ENCODE measurements around the gene SHANK1.

SHANK1 gene

GRCh38 chr19:50645107-50645506, 74.5 kb downstream of the SHANK1 start:
- no peak overlapping the region for H3K4me3 Mint-ChIP-seq
- peaks cover 9% of the 10 kb centered on the region for H3K27me3 Mint-ChIP-seq (ENCODE audit: low read depth, poor library complexity)
- H3K9me3 Mint-ChIP-seq, result no peaks in the 10 kb centered on the region
- H3K27ac Mint-ChIP-seq, result no peak overlapping the region
- no peaks in the 10 kb centered on the region for H3K36me3 Mint-ChIP-seq (ENCODE audit: low read depth)
- H3K4me1 Mint-ChIP-seq, result peaks cover 11% of the 10 kb centered on the region
- TF ChIP-seq, protein P1, sequence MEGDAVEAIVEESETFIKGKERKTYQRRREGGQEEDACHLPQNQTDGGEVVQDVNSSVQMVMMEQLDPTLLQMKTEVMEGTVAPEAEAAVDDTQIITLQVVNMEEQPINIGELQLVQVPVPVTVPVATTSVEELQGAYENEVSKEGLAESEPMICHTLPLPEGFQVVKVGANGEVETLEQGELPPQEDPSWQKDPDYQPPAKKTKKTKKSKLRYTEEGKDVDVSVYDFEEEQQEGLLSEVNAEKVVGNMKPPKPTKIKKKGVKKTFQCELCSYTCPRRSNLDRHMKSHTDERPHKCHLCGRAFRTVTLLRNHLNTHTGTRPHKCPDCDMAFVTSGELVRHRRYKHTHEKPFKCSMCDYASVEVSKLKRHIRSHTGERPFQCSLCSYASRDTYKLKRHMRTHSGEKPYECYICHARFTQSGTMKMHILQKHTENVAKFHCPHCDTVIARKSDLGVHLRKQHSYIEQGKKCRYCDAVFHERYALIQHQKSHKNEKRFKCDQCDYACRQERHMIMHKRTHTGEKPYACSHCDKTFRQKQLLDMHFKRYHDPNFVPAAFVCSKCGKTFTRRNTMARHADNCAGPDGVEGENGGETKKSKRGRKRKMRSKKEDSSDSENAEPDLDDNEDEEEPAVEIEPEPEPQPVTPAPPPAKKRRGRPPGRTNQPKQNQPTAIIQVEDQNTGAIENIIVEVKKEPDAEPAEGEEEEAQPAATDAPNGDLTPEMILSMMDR (IDR thresholded peaks at IDR 0.05), result no peak
- no peak for DNase-seq

DNA sequence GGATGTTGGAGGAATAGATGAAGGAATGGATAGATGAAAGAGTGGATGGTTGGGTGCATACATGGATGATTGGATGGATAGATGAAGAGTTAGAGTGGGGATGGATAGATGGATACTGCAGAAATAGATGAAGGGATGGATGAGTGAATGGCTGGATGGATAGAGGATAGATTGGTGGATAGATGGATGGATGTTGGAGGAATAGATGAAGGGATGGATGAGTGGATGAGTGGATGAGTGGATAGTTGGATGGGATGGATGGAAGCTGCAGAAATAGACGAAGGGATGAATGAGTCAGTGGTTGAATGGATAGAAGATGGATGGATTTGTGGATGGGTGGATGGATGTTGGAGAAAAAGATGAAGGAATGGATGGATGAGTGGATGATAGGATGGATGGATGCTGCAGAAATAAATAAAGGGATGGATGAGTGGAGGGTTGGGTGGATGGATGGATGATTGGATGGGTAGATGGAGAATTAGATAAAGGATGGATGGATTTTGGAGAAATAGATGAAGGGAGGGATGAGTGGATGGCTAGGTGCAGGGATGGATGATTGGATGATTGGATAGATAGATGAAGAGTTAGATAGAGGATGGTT, 75.2 kb downstream of the SHANK1 start:
- Mint-ChIP-seq H3K36me3 (ENCODE audit: low read depth) (no peaks in the 10 kb centered on the region), H3K9me3 (no peaks in the 10 kb centered on the region), H3K27me3 (ENCODE audit: low read depth, poor library complexity) (peaks cover 9% of the 10 kb centered on the region), H3K27ac (no peak overlapping the region), H3K4me1 (peaks cover 5% of the 10 kb centered on the region), H3K4me3 (no peak overlapping the region)
- TF ChIP-seq, protein P1 (IDR thresholded peaks at IDR 0.05), result no peak
- no peak for DNase-seq

GRCh38 chr19:50640368-50640767, 79.2 kb downstream of the SHANK1 start:
- peak overlapping the region; percentile 56 for H3K4me3 Mint-ChIP-seq
- TF ChIP-seq, protein P1 (IDR thresholded peaks at IDR 0.05), result no peak

DNA sequence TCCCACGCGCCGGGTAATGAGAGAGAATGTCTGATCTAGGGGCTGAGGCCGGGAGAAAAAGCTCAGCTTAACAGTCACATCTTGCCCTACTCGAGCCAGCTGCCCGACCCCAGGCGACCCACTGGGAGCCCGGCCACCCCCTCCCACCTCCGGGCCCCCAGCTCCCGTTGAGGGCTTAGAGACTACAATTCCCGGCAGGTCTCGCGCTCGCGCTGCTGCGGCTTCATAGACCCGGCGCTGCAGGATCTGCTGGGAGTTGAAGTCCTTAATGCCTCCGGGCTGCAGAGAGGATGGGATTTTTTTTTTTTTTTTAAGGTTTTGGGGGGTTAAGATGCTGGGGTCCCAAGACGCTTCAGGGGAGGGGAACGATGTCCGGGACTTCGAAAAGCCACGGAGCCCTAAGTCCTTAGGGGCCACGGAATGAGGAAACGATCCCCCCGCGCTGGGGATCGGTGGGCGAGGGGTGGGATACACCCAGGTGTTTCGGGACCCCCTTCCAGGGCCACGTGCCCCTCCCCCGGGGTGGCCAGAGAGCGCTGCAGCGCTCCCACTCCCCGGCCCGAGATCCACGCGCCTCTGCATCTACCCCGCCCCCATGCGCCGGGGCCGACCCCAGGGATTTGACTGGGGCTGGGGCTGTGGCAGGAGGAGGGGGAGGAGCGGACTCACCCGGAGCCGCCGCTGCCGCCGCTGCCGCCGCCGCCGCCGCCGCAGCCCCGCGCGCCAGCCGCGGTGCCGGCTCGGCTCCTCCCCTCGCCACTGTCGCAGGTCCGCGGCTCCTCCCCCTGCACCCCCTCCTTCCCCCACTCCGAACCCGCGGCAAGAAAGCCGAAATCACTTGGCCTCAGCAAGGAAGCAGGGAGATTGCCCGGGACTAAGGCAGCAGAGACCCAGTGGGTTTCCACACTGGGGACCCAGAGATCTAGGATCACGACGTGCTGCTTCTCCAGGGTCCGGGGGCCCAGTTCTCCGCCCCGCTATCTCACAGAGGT, 80.2 kb downstream of the SHANK1 start, which contains the start of gene SYT3:
Gene SYT3, minus strand, starts transcription at position 761 of the 992 bp plus-strand sequence. CDS start 2,470 bp downstream, outside the sequence.
- no peak within 1 kb of the TSS for H3K27ac Mint-ChIP-seq
- H3K27me3 Mint-ChIP-seq (ENCODE audit: low read depth, poor library complexity), result peaks cover 42% of the 10 kb centered on the region
- peaks cover 7% of the 10 kb centered on the region for H3K4me1 Mint-ChIP-seq
- peak within 1 kb of the TSS; percentile 91 for H3K4me3 Mint-ChIP-seq
- H3K36me3 Mint-ChIP-seq (ENCODE audit: low read depth), result no peaks in the 10 kb centered on the region
- DNase-seq, result peak; percentile 79
- TF ChIP-seq, protein P1 (IDR thresholded peaks at IDR 0.05), result no peak
- peaks cover 17% of the 10 kb centered on the region for H3K9me3 Mint-ChIP-seq

More at GRCh38 chr19:50640368-50640767, 79.2 kb downstream of the SHANK1 start:
- Mint-ChIP-seq H3K36me3 (ENCODE audit: low read depth) (no peaks in the 10 kb centered on the region), H3K27ac (no peak overlapping the region), H3K4me1 (peaks cover 7% of the 10 kb centered on the region), H3K9me3 (peaks cover 7% of the 10 kb centered on the region), H3K27me3 (ENCODE audit: low read depth, poor library complexity) (peaks cover 37% of the 10 kb centered on the region)
- no peak for DNase-seq

GRCh38 chr19:50638600-50638999, 81.0 kb downstream of the SHANK1 start:
- H3K9me3 Mint-ChIP-seq, result peaks cover 24% of the 10 kb centered on the region
- TF ChIP-seq, protein P1 (IDR thresholded peaks at IDR 0.05), result no peak
- peaks cover 42% of the 10 kb centered on the region for H3K27me3 Mint-ChIP-seq (ENCODE audit: low read depth, poor library complexity)
- no peak for DNase-seq
- H3K27ac Mint-ChIP-seq, result no peak overlapping the region
- peaks cover 7% of the 10 kb centered on the region for H3K4me1 Mint-ChIP-seq
- peak overlapping the region; percentile 67 for H3K4me3 Mint-ChIP-seq
- H3K36me3 Mint-ChIP-seq (ENCODE audit: low read depth), result no peaks in the 10 kb centered on the region
